Effector CD8-positive, alpha-beta T cell (primary cell): ENCODE measurements around the gene SLC27A4.

ENCODE experiments used
- DNase-seq: peaks from one replicate; lab custom pipeline; 2025; lab: John Stamatoyannopoulos, UW
- total RNA-seq, 4 experiments: gene quantifications; one replicate each; lab custom pipeline; 2026; lab: John Stamatoyannopoulos, UW

SLC27A4 gene
- 35.4 to 61.8 (median 45.8) reads per million in 4 experiments for total RNA-seq

- peak; percentile 64 for DNase-seq
Observed at GRCh38 chr9:128339761-128340690, at the start of gene SLC27A4. SLC27A4 (plus strand) TSS chr9:128340527; CDS start chr9:128343133, 2,606 bp downstream.

GRCh38 chr9:128292009-128292408 lies 48.3 kb upstream of the SLC27A4 start:
- no peak for DNase-seq

- DNase-seq, result no peak
Observed at GRCh38 chr9:128293091-128293490, 47.2 kb upstream of the SLC27A4 start.

DNA sequence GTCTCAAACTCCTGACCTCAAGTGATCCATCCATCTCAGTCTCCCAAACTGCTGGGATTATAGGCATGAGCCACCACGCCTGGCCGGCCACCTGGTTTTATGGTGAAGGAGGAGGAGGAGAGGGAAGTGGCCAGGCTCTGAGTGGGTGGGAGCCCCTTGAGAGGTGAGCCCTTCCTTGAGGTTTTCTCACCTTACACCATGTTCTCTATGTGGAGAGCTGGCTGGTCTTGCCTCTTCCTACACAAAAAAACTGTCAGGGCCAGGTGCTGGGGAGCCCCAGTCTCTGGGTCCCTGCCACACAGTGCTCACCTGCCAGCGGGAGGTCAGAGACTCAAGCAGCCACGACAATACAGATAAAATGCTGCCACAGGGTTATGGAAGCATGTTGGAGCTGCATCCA lies 46.2 kb upstream of the SLC27A4 start:
- DNase-seq, result no peak

GRCh38 chr9:128296340-128297220 lies 43.7 kb upstream of the SLC27A4 start:
- no peak for DNase-seq

GRCh38 chr9:128297221-128297773 lies 43.0 kb upstream of the SLC27A4 start:
- DNase-seq, result no peak

DNA sequence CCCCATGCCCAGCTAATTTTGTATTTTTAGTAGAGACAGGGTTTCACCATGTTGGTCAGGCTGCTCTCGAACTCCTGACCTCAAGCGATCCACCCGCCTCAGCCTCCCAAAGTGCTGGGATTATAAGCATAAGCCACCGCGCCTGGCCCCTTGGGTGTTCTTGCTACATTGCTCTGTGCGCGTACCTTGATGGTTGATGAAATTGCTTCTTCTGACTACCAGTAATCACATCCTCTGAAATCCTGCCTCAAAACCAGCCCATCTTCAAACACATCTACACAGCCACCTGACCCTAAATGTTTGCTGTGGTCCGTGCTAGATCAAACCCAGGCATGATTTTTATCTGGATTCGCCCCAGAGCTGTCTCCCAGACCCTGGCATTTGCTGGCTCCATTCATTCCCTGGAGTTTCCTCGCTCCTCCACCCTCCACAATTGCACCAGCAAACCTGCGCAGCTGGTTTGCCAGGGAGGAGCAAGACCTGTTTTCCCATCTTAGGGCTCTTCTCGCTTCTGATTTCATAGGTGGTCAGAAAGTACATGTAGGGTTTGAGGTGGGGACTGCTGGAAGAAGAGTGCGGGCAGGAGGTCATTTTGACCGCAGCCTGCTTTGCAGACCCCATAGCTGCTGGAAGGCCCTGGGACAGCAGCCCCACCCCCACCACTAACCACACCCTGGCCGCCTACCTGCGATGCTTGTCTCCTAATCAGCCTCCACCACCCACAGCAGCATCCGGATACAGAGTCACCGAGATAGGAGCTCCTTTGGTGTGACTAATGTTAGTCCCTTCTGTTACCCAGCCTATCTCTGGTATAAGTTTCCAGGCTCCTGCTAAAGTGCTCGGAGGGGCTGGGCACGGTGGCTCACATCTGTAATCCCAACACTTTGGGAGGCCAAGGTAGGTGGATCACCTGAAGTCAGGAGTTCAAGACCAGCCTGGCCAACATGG lies 41.5 kb upstream of the SLC27A4 start:
- DNase-seq, result no peak

DNA sequence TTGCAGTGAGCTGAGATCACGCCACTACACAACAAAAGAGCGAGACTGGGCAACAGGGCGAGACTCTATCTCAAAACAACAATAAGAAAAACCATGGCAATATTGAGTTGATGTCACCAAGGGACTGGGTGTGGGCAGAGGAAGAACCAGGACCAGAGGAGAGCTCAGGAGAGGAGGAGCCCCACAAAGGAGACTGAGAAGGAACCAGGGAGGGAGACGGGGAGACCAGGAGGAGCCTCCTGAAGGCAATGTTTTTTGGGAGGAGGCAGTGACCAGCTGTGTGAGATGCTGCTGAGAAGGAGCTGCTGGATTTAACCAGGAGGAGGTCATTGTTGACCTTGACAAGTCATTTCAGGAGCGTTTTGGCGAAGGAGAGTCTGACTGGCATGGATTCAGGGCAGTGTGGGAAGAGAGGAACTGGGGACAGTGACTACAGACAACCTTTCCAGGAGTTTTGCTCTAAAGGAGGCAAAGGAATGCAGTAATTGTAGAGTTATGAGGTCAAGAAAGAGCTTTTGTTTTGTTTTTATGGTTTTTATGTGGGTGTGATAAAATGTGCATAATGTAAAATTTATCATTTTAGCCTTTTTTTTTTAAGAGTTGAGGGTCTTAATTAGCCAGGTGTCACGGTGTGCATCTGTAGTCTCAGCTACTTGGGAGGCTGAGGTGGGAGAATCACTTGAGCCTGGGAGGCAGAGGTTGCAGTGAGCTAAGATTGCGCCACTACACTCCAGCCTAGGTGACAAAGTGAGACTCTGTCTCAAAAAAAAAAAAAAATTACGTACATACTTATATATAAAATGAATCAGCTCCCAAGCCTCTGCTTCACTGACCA lies 36.0 kb upstream of the SLC27A4 start:
- no peak for DNase-seq

DNA sequence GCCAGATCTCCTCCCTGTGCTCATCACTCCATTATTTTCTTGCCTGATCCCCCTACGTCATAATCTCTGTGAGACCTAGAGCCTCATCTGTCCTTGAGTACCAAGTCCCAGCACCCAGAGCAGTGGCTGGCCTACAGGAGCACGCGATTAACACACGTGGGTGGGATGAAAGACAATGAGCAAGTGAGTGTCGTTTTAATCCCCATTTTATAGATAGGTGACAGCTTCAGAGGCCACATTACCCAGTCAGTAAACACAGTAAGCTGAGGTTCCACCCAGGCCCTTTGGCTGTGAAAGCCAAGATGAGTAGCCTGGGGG lies 35.4 kb upstream of the SLC27A4 start:
- DNase-seq, result no peak

GRCh38 chr9:128309551-128309950 lies 30.8 kb upstream of the SLC27A4 start:
- DNase-seq, result no peak

GRCh38 chr9:128310461-128310860 lies 29.9 kb upstream of the SLC27A4 start:
- no peak for DNase-seq

DNA sequence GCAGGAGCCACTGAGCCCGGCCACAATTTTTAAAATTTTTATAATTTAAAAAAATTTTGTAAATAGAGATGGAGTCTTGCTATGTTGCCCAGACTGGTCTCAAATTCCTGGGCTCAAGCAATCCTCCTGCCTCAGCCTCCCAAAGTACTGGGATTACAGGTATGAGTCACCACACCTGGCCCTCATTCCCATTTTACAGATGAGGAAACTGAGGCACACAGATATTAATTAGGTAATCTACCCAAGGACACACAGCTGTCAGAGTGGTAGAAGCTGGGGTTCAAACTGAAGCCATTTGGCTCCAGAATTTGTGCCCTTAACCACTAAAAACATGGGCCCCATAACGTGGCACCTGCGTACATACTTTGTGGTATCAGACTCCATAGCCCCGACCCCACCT lies 25.6 kb upstream of the SLC27A4 start:
- no peak for DNase-seq

DNA sequence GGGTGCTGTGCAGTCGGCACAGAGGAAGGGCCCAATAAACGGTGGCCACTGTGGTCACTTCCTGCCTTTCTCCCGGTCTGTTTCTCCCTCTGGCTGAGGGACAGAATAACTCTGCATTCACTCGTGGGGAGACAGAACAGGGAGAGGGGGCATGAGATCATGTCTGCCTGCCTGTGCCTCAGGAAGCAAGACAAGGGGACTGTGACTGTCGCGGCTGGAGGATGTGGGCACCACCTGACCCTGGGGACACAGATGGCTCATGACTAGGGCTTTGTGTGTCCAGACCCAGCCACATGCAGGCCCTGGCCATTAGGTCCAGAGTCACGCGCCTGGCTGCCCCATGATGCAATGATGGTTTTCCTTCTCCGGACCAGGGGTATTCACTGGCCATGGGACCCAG lies 23.9 kb upstream of the SLC27A4 start:
- no peak for DNase-seq

- DNase-seq, result no peak
Observed at GRCh38 chr9:128317629-128318028, 22.7 kb upstream of the SLC27A4 start.

- no peak for DNase-seq
Observed at GRCh38 chr9:128321343-128321742, 19.0 kb upstream of the SLC27A4 start.

GRCh38 chr9:128321879-128322403 lies 18.4 kb upstream of the SLC27A4 start:
- no peak for DNase-seq

DNA sequence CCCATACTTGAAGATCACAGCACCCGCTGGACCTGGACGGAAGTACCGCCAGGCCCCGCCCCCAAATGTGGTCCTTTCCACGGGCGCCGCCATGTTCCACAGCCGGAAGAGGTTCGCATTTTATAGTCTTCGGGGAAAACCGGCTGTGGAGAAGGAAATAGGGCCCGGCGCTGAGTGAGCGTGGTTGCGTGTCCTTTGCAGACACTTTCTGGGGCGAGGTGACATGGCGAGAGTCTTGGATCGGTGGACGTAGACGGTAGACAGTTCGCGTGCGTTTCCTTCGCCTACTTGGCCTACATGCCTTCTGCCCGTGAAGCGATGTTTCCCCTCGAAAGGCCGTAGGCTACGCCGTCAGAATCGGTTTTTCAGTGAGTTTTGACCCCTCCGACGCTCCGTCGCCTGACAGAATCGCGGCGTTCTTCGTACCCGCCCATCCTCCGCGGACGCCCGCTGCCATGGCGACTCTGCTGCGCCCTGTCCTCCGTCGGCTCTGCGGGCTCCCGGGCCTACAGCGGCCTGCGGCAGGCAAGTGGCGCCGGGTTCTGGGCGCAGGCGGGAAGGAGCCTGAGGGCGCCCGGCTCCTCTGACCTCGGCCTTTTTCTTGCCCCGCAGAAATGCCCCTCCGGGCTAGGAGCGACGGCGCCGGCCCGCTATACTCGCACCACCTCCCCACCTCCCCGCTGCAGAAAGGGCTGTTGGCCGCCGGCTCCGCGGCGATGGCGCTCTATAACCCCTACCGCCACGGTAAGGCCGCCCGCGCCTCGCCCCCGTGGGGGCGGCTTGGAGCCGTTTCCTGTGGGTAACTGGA lies 17.7 kb upstream of the SLC27A4 start, which contains the start of the genes COQ4 and TRUB2:
TSS of gene COQ4 (plus strand) at position 436 of the 808 bp plus-strand sequence. CDS start at position 456, 20 bp downstream.
TSS of gene TRUB2 (minus strand) at position 44 of the 808 bp plus-strand sequence. CDS start at position 5, 39 bp downstream.
- DNase-seq, result peak; percentile 84

- DNase-seq, result no peak
Observed at GRCh38 chr9:128323212-128323730, 17.1 kb upstream of the SLC27A4 start.

DNA sequence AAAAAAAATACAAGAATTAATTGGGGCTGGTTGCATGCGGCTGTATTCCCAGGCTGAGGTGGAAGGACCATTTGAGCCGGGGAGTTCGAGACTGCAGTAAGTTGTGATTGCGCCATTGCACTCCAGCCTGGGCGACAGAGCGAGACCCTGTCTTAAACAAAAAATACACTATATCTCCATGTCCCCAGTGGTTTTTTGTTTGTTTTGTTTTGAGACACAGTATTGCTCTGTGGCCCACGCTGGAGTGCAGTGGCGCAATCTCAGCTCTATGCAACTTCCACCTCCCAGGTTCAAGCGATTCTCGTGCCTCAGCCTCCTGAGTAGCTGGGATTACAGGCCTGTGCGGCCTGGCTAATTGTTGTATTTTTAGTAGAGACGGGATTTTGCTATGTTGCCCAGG lies 16.5 kb upstream of the SLC27A4 start:
- DNase-seq, result no peak
